GM12878 (cell line): ENCODE results near the gene CBY3. TPM values are rescaled to one million over a fixed set of nuclear protein-coding genes. Genes with fewer than 3 reads are reported as not detected.

Experiments used
- ATAC-seq: fragments of 200-7000 bp; cut with Tn5 transposase; 3 replicates; pipeline ENCODE4 v1.9.1; 2020; ENCODE audit warnings: mild to moderate bottlenecking, moderate library complexity
- Bru-seq: library from RNA; stranded (reverse); fragments of 400-500 nt; gene quantifications from one replicate; lab custom pipeline; 2021; lab: Mats Ljungman, UMichigan
- BruChase-seq, 2 experiments: library from RNA; stranded (reverse); fragments of 400-500 nt; gene quantifications; one replicate each; lab custom pipeline; 2021; lab: Mats Ljungman, UMichigan
- BruUV-seq: library from RNA; stranded (reverse); fragments of 400-500 nt; replicated peaks from 2 replicates; lab custom pipeline; 2021; lab: Mats Ljungman, UMichigan
- CTCF ChIA-PET: fragments of 300-600 bp; sonication (Branson Sonifier 250); formaldehyde crosslinking; extraction: SDS; loops from one replicate; lab custom pipeline; 2021; ENCODE audit warnings: inconsistent platforms; lab: Yijun Ruan, JAX
- POLR2A ChIA-PET: fragments of 350-600 bp; formaldehyde crosslinking; extraction: SDS; loops from one replicate; lab custom pipeline; 2021; ENCODE audit warnings: inconsistent platforms; lab: Charles Lee
- RAD21 ChIA-PET: fragments of 300-600 bp; sonication (Branson Sonifier 250); formaldehyde crosslinking; loops from one replicate; lab custom pipeline; 2023; ENCODE audit warnings: antibody characterized with exemption; ENCODE audit not compliant: unreplicated experiment; lab: Charles Lee
- SMC1A ChIA-PET: fragments of 300-600 bp; sonication (Branson Sonifier 250); formaldehyde crosslinking; loops from one replicate; lab custom pipeline; 2023; ENCODE audit not compliant: unreplicated experiment, uncharacterized antibody; lab: Charles Lee
- DNase-seq: peaks from one replicate; pipeline ENCODE4 v3.0.0-alpha.2; 2011; ENCODE audit warnings: low read depth, low spot score
- FAIRE-seq: peaks from 3 replicates; lab custom pipeline; 2011; peaks lifted over from hg19 to GRCh38; lab: Jason Lieb, UNC
- H2AFZ ChIP-seq: 2 replicates; pipeline ENCODE4 v1.6.0; 2011; ENCODE audit warnings: low read depth, low read length, control low read depth; ENCODE audit not compliant: control insufficient read depth
- H3K27ac ChIP-seq: 2 replicates; pipeline ENCODE4 v1.5.1; 2011; ENCODE audit warnings: control low read depth; ENCODE audit not compliant: control insufficient read depth, insufficient read depth
- H3K27me3 ChIP-seq, 2 experiments: replicated peaks in 1 of 2; 2 replicates each; pipeline versions ENCODE4 v1.6.0 to v1.6.1; 2011; ENCODE audit warnings: low read length in 1 of 2; ENCODE audit not compliant: control insufficient read depth in 2 of 2, insufficient read depth in 2 of 2
- H3K36me3 ChIP-seq, 2 experiments: 2 replicates each; pipeline ENCODE4 v1.5.1; 2011; ENCODE audit warnings: low read length in 1 of 2; ENCODE audit not compliant: control insufficient read depth in 2 of 2, insufficient read depth in 2 of 2
- H3K4me1 ChIP-seq: 2 replicates; pipeline ENCODE4 v1.6.1; 2011; ENCODE audit warnings: mild to moderate bottlenecking, low read length, moderate library complexity, mixed read lengths; ENCODE audit not compliant: control insufficient read depth, insufficient read depth
- H3K4me2 ChIP-seq: 2 replicates; pipeline ENCODE4 v1.6.0; 2011; ENCODE audit warnings: control low read depth; ENCODE audit not compliant: control insufficient read depth, insufficient read depth
- H3K4me3 ChIP-seq: fragments of 200-600 bp; sonication (generic); 2 replicates; pipeline ENCODE4 v1.5.1; 2016
- H3K79me2 ChIP-seq: 2 replicates; pipeline ENCODE4 v1.6.0; 2011; ENCODE audit warnings: low read length; ENCODE audit not compliant: control insufficient read depth, insufficient read depth
- H3K9ac ChIP-seq: 2 replicates; pipeline ENCODE4 v1.8.0; 2011; ENCODE audit warnings: low read length, control low read depth, mixed read lengths; ENCODE audit not compliant: control insufficient read depth, insufficient read depth
- H3K9me3 ChIP-seq: replicated peaks from 3 replicates; pipeline ENCODE4 v1.5.1; 2011; ENCODE audit warnings: mild to moderate bottlenecking, low read length; ENCODE audit not compliant: control insufficient read depth, insufficient read depth
- H4K20me1 ChIP-seq: 2 replicates; pipeline ENCODE4 v1.6.0; 2011; ENCODE audit not compliant: control insufficient read depth, insufficient read depth
- CBX3 ChIP-seq: fragments of 200-600 bp; sonication (generic); IDR thresholded peaks from 2 replicates; pipeline ENCODE4 v1.6.1; 2016; ENCODE audit warnings: low read depth, borderline replicate concordance
- CBX5 ChIP-seq: sonication (generic); IDR thresholded peaks from 2 replicates; pipeline ENCODE4 v1.6.1; 2016; ENCODE audit warnings: low read depth, moderate library complexity, mild to moderate bottlenecking, inconsistent platforms
- GABPA ChIP-seq: IDR thresholded peaks from 2 replicates; pipeline ENCODE4 v1.6.1; 2014; ENCODE audit warnings: antibody characterized with exemption, low read depth, mild to moderate bottlenecking, inconsistent platforms
- SMAD1 ChIP-seq: fragments of 450-650 bp; IDR thresholded peaks from 2 replicates; pipeline ENCODE4 v1.6.1; 2018; ENCODE audit warnings: mild to moderate bottlenecking, low read depth; ENCODE audit not compliant: partially characterized antibody
- SMC3 ChIP-seq: IDR thresholded peaks from 2 replicates; pipeline ENCODE4 v1.6.1; 2011; ENCODE audit warnings: low read length, improper control_type of control experiment, borderline replicate concordance
- WGBS: methylation state at CpG from one replicate; pipeline ENCODE4 v1.1.6; 2016; ENCODE audit warnings: low lambda C conversion rate; ENCODE audit not compliant: insufficient replicate concordance, insufficient coverage; ENCODE audit errors: missing lambda C conversion rate; 5-methylcytosine and 5-hydroxymethylcytosine counted together
- in situ Hi-C: fragments of 300-500 bp; cut with MboI; formaldehyde crosslinking; loops from 9 replicates; pipeline ENCODE4 v1.14.3; 2018; ENCODE audit warnings: mixed read lengths
- intact Hi-C: fragments of 100-400 bp; cut with micrococcal nuclease; formaldehyde crosslinking; loops from one replicate; pipeline ENCODE4 v1.14.2; 2022; ENCODE audit not compliant: unreplicated experiment
- long read RNA-seq, 2 experiments: library from polyadenylated mRNA; unstranded; transcript quantifications; one replicate each; pipeline ENCODE4 v2.0.0, GENCODE V29; 2019 to 2020
- polyA minus RNA-seq, 3 experiments: library from RNA; depleted of rRNA, polyadenylated mRNA; stranded (reverse); fragments of >200 nt; gene quantifications; 2 replicates each; pipeline ENCODE4 v1.2.3, GENCODE V29; 2011
- polyA plus RNA-seq, 11 experiments: library from polyadenylated mRNA; depleted of rRNA in 4 of 11; unstranded in 6 of 11; stranded (reverse) in 5 of 11; fragments of >200 nt; fragmentation: Nextera tagmentation in 4 of 11; fragmentation: Illumina TruSeq in 1 of 11; extraction: Ambion mirVana in 4 of 11; extraction: Trizol in 1 of 11; gene quantifications; 1 replicate in 1 of 11; 2 replicates in 10 of 11; pipeline versions ENCODE4 v1.2.1 to v1.2.3, GENCODE V29; 2011 to 2016; ENCODE audit warnings: inconsistent platforms in 2 of 11, missing spikeins in 2 of 11, low read depth in 1 of 11
- total RNA-seq, 4 experiments: library from RNA; depleted of rRNA in 3 of 4; stranded (reverse); fragments of >200 nt in 3 of 4; fragmentation: Illumina TruSeq in 1 of 4; extraction: Trizol in 1 of 4; gene quantifications; 2 replicates each; pipeline versions ENCODE4 v1.2.1 to v1.2.3, GENCODE V29; 2013 to 2021
- TF ChIP-seq, protein P1 (sequence below): IDR thresholded peaks from 2 replicates; pipeline ENCODE4 v1.6.1; 2012; ENCODE audit warnings: low read length, inconsistent platforms
- TF ChIP-seq, protein P2 (sequence below): fragments of 450-650 bp; IDR thresholded peaks from 2 replicates; pipeline ENCODE4 v1.6.1; 2017; ENCODE audit warnings: antibody characterized with exemption, mild to moderate bottlenecking, moderate library complexity
- TF ChIP-seq, protein P3 (sequence below): fragments of 450-650 bp; formaldehyde crosslinking; IDR thresholded peaks from 2 replicates; pipeline ENCODE4 v1.4.0; 2022; ENCODE audit warnings: mild to moderate bottlenecking, moderate library complexity
- TF ChIP-seq, protein P4 (sequence below): fragments of 450-650 bp; IDR thresholded peaks from 2 replicates; pipeline ENCODE4 v1.6.1; 2016; ENCODE audit warnings: mild to moderate bottlenecking

CBY3 gene
- total RNA-seq (2013; cell fraction: nucleolus; rRNA removed) = 2.6 and 2.7 TPM in 2 replicates
- total RNA-seq (2014; rRNA removed) (0.56 and 0.93 TPM in 2 replicates), total RNA-seq (2014; rRNA removed; fragmentation: Illumina TruSeq; extraction: Trizol) (not detected in 2 replicates), total RNA-seq (2021) (not detected in 2 replicates), polyA plus RNA-seq (2011; rRNA removed) (0.10 TPM in 1 of 2 replicates, not detected in the other), polyA plus RNA-seq (2014; fragmentation: Illumina TruSeq; extraction: Trizol) (not detected in 2 replicates), polyA plus RNA-seq (2014; fragmentation: Nextera tagmentation; extraction: Ambion mirVana) (not detected), polyA plus RNA-seq (2014; rRNA removed) (0.18 and 0.25 TPM in 2 replicates), polyA plus RNA-seq (2016; fragmentation: Nextera tagmentation; extraction: Ambion mirVana) (1 to 10 TPM in 1 of 2 experiments, under 1 TPM in 1; 0.47 to 1.2 TPM), polyA minus RNA-seq (2011; rRNA and poly(A)+ RNA removed) (0.41 TPM in 1 of 2 replicates, not detected in the other), Bru-seq, nascent RNA (percentile 24 among the genes with signal in this experiment), BruChase-seq, experiment 1, labeled RNA remaining after a 6-hour chase (percentile 18 among the genes with signal in this experiment), BruChase-seq, experiment 2, labeled RNA remaining after a 2-hour chase (percentile 30 among the genes with signal in this experiment)
- not detected for polyA plus RNA-seq (2011; ENCODE audit: low read depth)
- 0.07 and 0.23 TPM in 2 replicates for polyA plus RNA-seq (2011; cell fraction: cytosol; rRNA removed)
- polyA plus RNA-seq (2011; cell fraction: nucleus; rRNA removed) = 0.32 and 1.3 TPM in 2 replicates
- 0.69 and 0.93 TPM in 2 replicates for polyA plus RNA-seq (2012)
- not detected in 2 replicates for polyA minus RNA-seq (2011; cell fraction: cytosol; rRNA and poly(A)+ RNA removed)
- 2.7 and 3.0 TPM in 2 replicates for polyA minus RNA-seq (2011; cell fraction: nucleus; rRNA and poly(A)+ RNA removed)
- long read RNA-seq, experiment 1 = 0 reads
- long read RNA-seq, experiment 2 = 0 reads

DNA sequence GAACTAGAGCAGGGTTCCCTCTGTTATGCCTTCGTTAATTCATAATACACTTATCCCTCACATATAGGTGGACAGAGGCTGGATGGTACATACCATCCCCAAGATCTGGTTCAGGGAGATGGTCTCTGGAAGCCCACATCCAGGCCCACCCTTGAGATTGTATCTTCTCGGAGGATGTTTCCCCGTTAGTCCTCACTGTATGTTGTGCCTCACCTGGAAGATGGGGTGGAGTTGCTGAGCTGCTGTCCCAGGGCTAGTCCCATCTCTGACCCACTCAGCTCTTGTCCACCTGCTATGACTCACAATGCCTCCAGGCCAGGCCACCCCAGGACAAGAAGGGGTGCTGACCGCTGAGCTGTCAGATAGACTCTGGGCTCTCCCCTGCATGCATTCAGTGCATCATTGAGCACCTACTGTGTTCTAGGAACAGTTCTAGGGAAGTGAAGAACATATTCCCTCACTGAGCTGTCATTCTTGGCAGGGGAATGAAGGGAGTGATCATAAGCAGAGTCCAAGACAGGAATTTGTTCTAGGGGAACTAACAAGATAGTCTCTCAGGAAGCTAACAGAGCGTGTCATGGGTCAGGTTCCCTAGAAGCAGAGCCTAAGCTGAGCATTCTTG is at the start of gene CBY3:
TSS of gene CBY3 (minus strand) at position 255 of the 622 bp plus-strand sequence. CDS start at position 139, 116 bp downstream.
- Histone ChIP-seq H3K4me2 (peak within 1 kb of the TSS; percentile 47), H3K27ac (no peak within 1 kb of the TSS), H4K20me1 (no peaks in the 10 kb centered on the region), H3K4me1 (peaks cover 11% of the 10 kb centered on the region), H2AFZ (no peak within 1 kb of the TSS), H3K79me2 (peaks cover 32% of the 10 kb centered on the region), H3K36me3 (no peaks in the 10 kb centered on the region), H3K9ac (no peak within 1 kb of the TSS), H3K9me3 (no peaks in the 10 kb centered on the region), H3K27me3 (no peaks in the 10 kb centered on the region), H3K4me3 (no peak within 1 kb of the TSS; the same call in 1 of the 2 replicates)
- intact Hi-C loops (no loop called here), in situ Hi-C loops (no loop called here)
- WGBS = 100% methylated on average over 5 of the region's 5 CpGs
- BruUV-seq = no TSS peak
- ChIA-PET POLR2A (interaction anchor here (1.1 to 2.3 kb wide), 4 partner anchors 13 to 58 kb away, joined by 3 to 9 read pairs (median 6); partner anchors contain the start of gene HNRNPH1), RAD21 (interaction anchor here (0.7 kb wide), 1 partner anchor 733 kb away, joined by 3 read pairs; no protein-coding TSS in a partner anchor), SMC1A (interaction anchor here (0.6 to 3.3 kb wide), 3 partner anchors 15 to 50 kb away, joined by 3 to 15 read pairs (median 12); partner anchors contain the start of gene MAML1), CTCF (interaction anchor here (0.8 to 4.8 kb wide), 4 partner anchors 8 to 19 kb away, joined by 3 to 24 read pairs (median 10); no protein-coding TSS in a partner anchor)
- ATAC-seq = no peak
- no peak for DNase-seq
- FAIRE-seq = no peak
- TF ChIP-seq, protein P1, sequence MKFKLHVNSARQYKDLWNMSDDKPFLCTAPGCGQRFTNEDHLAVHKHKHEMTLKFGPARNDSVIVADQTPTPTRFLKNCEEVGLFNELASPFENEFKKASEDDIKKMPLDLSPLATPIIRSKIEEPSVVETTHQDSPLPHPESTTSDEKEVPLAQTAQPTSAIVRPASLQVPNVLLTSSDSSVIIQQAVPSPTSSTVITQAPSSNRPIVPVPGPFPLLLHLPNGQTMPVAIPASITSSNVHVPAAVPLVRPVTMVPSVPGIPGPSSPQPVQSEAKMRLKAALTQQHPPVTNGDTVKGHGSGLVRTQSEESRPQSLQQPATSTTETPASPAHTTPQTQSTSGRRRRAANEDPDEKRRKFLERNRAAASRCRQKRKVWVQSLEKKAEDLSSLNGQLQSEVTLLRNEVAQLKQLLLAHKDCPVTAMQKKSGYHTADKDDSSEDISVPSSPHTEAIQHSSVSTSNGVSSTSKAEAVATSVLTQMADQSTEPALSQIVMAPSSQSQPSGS = no peak
- TF ChIP-seq, protein P2, sequence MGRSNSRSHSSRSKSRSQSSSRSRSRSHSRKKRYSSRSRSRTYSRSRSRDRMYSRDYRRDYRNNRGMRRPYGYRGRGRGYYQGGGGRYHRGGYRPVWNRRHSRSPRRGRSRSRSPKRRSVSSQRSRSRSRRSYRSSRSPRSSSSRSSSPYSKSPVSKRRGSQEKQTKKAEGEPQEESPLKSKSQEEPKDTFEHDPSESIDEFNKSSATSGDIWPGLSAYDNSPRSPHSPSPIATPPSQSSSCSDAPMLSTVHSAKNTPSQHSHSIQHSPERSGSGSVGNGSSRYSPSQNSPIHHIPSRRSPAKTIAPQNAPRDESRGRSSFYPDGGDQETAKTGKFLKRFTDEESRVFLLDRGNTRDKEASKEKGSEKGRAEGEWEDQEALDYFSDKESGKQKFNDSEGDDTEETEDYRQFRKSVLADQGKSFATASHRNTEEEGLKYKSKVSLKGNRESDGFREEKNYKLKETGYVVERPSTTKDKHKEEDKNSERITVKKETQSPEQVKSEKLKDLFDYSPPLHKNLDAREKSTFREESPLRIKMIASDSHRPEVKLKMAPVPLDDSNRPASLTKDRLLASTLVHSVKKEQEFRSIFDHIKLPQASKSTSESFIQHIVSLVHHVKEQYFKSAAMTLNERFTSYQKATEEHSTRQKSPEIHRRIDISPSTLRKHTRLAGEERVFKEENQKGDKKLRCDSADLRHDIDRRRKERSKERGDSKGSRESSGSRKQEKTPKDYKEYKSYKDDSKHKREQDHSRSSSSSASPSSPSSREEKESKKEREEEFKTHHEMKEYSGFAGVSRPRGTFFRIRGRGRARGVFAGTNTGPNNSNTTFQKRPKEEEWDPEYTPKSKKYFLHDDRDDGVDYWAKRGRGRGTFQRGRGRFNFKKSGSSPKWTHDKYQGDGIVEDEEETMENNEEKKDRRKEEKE = no peak
- TF ChIP-seq SMAD1 (no peak), CBX5 (no peak), GABPA (no peak), CBX3 (no peak), SMC3 (no peak)
- TF ChIP-seq, protein P3, sequence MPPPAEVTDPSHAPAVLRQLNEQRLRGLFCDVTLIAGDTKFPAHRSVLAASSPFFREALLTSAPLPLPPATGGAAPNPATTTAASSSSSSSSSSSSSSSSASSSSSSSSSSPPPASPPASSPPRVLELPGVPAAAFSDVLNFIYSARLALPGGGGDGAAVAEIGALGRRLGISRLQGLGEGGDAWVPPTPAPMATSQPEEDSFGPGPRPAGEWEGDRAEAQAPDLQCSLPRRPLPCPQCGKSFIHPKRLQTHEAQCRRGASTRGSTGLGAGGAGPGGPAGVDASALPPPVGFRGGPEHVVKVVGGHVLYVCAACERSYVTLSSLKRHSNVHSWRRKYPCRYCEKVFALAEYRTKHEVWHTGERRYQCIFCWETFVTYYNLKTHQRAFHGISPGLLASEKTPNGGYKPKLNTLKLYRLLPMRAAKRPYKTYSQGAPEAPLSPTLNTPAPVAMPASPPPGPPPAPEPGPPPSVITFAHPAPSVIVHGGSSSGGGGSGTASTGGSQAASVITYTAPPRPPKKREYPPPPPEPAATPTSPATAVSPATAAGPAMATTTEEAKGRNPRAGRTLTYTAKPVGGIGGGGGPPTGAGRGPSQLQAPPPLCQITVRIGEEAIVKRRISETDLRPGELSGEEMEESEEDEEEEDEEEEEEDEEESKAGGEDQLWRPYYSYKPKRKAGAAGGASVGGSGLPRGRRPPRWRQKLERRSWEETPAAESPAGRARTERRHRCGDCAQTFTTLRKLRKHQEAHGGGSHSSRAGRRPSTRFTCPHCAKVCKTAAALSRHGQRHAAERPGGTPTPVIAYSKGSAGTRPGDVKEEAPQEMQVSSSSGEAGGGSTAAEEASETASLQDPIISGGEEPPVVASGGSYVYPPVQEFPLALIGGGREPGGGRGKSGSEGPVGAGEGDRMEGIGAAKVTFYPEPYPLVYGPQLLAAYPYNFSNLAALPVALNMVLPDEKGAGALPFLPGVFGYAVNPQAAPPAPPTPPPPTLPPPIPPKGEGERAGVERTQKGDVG = no peak
- TF ChIP-seq, protein P4, sequence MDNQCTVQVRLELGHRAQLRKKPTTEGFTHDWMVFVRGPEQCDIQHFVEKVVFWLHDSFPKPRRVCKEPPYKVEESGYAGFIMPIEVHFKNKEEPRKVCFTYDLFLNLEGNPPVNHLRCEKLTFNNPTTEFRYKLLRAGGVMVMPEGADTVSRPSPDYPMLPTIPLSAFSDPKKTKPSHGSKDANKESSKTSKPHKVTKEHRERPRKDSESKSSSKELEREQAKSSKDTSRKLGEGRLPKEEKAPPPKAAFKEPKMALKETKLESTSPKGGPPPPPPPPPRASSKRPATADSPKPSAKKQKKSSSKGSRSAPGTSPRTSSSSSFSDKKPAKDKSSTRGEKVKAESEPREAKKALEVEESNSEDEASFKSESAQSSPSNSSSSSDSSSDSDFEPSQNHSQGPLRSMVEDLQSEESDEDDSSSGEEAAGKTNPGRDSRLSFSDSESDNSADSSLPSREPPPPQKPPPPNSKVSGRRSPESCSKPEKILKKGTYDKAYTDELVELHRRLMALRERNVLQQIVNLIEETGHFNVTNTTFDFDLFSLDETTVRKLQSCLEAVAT = no peak
